Measurements from ENCODE around the gene ANKH. TPM values are rescaled to one million over a fixed set of nuclear protein-coding genes. Genes with fewer than 3 reads are reported as not detected.

ANKH gene
- total RNA-seq, 1 donor from 2014 or later: 233 TPM

DNA sequence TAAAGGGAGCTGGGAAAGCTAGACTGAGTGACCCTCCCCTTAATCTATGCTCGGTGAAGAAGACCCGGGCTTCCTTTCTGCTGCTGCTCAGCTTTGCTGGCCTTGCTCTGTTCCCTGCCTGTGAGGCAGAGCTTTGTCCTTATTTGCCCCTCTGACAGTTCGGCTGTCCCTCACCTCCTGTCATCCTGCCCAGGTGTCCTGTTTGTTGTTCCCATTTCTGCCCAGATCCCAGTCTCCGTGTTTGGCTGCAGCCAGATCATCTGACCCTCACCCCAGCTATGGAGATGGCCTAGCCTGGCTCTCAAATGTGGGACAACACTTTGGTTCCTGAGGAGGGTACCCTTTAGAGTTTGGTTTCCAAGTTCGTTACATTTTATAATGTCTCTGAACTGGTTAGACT is 186.8 kb downstream of the ANKH start:
- DNase-seq (ENCODE audit: low spot score): no peak
- intact Hi-C loops (cut with DNase I): no loop called here

DNA sequence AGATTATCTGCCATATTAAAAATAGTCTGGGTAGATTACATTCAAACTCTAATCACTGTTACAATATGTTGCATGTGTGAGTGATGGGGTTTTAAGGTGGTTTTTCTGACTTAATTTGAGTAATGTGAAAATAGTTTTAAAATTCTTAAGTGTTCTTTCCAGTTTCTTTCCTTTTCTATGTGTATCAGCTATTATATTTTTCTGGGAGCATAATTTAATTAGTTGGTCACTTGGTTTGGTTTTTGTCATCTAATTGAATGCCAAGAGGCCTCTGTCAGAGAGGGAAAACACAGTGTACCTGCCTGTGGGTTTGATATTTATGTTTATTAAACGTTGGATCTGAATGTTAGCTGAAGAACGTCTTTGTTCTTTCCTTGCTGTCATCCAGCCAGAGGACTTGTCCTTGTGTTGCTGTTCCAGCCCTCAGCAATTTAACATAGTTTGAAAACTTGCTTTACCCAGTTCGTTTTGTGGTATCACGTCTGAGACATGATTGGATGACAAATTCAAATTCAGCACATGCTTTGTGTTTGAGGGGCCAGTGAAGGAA is 187.6 kb downstream of the ANKH start:
- no peak for DNase-seq (ENCODE audit: low spot score)
- intact Hi-C loops (cut with DNase I): no loop called here

DNA sequence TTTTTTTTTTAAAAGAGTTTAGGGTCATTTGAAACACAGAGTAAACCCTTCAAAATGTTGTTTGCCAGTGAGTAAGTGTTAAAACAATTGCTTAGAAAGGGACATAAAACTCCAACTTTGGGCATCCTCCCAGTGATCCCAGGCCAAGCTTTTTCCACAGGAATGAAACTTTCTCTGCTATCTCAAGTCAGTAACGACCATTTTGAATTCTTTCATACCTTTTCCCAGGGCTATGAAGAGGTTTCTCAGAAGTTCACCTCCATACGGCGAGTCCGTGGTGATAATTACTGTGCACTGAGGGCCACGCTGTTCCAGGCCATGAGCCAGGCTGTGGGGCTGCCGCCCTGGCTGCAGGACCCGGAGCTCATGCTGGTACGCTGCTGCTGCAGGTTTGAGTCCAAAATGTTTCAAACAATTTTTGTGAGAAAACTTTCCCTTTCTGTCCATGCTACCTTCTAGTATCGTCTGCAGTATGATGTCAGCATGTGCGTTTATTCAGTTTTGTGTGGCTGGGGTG is 190.3 kb downstream of the ANKH start:
- DNase-seq (ENCODE audit: low spot score): no peak
- intact Hi-C loops (cut with DNase I): no loop called here

DNA sequence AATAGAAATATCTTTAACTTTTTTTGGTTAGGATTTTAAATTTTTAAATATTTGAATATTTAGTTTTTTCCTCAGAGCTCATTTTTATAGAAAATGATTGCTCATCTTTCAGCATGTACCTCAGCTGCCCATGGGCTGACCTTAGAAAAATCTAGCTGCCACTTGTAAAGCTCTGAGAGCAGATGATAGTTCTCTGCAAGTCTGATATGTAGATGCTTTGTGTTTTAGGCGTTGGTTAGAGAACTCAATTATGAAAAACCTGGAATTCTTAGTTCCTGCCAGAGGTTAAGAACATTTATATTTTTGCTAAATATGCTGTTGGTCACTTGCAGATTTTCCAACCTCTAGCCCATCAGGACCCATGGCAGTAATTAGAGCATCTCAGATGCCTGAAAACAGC is 192.0 kb downstream of the ANKH start:
- intact Hi-C loops (cut with DNase I): no loop called here

DNA sequence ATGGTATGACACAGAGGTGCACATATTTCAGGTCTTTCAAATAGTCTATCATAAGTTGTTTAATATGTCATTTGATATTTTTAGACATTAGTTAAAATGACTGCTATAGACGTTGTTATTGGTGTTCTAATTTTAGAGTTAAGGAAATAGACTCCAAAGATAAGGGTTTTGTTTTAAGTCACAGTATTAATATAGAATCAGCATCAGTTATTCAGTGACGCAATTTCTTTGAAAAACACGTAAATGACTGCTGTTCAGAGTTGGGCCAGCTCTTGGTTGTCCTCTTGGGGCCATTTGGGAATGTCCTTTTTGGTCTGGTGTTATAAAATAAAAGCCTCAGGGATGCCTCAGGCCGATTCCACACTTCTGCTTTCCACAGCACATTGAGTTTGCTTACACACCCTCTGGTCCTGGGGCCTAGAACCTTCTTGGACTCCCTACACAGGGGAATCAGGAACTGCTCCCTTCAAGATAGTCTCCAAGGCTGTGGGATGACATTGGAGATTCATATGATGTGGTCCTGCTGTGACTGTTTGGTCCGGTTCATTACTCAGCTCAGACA is 192.7 kb downstream of the ANKH start:
- DNase-seq (ENCODE audit: low spot score): no peak
- intact Hi-C loops (cut with DNase I): no loop called here

More for the DNA sequence above, 192.0 kb downstream of the ANKH start:
- no peak for DNase-seq (ENCODE audit: low spot score)

DNA sequence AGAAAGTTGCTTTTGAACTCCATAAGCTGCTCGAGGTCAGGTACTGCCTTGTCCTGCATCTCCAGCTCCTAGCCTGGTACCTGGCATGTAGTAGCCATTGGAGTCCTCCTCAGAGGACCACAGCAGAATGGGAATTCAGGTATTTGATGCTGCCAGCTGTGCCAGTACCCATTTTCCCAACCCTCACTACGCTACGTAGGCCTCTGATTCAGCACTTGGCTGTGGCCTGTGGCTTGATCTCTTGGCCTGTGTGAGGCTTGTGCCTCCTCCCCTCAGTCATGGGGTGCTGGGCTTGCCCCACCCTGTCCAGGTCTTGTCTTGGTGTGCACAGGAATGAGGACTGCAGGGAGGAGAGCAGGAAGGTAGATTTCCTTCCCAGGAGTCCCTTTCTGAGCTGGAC is 195.3 kb downstream of the ANKH start:
- DNase-seq (ENCODE audit: low spot score): no peak
- intact Hi-C loops (cut with DNase I): no loop called here

DNA sequence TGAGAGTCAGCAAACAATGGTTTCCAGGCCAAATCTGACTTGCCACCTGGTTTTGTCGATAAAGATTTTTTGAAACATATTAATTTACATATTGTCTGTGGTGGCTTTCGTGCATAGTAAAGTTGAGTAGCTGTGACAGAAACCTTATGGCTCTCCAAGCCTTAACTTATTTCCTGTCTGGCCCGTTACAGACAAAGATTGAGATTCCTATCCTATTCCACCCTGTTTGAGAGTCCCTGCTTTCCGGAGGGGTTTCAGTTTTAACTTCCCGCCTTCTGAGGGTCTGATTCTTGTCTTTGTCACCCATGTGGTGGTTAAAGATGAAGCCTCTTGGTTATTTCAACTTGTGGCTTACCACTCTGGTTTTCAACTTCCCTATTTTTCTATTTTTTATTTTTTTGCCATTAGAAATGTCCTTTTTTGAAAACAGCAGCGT is 195.7 kb downstream of the ANKH start:
- DNase-seq (ENCODE audit: low spot score): no peak
- intact Hi-C loops (cut with DNase I): no loop called here

DNA sequence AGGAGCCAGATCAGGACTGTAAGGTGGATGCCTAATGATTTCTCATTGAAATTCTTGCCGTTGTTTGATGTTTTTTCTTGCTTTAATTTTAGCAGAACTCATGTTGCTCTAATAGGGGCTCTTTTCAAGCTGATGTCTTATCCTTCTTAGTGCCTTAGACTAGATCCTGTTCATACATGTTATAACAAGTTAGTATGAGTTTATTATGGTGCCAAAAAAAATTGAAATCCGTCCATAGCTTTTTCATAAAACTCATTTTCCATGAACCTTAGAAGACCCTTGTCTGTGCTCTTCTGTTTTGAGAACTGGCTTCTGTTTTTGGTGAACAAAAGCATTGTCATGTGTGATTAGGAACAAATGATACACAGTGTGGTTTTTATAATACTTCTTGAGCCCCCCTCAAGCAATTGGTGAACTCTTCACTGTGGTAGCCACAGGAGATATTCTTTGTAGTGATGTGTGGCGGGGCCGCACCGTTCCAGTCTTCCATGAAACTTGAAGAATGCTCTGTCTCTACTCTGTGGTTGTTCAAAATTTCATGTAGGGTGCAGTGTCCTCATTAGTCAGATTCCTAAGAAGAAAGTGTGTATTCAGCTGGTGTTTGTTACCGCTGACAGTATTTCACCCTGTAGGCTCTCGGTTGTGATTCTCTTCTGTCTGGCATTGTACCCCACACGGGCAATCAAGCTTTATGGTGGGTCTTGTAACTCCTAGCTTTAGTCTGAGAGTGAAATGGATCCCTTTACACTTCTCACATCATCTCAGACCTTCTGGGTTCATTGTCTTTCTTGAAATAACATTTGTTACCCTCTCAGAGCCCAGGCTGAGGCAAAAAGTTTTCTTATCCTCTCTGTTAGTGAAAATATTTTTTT is 196.4 kb downstream of the ANKH start:
- no peak for DNase-seq (ENCODE audit: low spot score)
- intact Hi-C loops (cut with DNase I): no loop called here

DNA sequence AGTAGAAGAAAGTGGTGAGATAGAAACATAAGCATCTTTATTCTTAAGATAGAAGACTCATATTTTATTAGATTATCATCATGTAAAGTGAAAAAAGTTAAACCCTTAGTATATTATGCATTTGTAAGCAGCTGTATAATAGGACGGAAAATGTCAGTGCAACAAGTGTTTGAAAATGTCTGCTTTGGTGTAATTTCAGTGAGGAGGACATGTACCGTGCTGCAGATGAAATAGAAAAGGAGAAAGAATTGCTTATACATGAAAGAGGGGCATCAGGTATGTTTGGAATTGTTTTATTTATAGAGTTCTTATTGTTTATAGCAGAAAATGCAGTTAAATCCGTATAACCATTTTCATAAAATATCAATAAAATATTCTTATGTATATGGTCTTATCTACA is 198.1 kb downstream of the ANKH start:
- no peak for DNase-seq (ENCODE audit: low spot score)
- intact Hi-C loops (cut with DNase I): no loop called here

DNA sequence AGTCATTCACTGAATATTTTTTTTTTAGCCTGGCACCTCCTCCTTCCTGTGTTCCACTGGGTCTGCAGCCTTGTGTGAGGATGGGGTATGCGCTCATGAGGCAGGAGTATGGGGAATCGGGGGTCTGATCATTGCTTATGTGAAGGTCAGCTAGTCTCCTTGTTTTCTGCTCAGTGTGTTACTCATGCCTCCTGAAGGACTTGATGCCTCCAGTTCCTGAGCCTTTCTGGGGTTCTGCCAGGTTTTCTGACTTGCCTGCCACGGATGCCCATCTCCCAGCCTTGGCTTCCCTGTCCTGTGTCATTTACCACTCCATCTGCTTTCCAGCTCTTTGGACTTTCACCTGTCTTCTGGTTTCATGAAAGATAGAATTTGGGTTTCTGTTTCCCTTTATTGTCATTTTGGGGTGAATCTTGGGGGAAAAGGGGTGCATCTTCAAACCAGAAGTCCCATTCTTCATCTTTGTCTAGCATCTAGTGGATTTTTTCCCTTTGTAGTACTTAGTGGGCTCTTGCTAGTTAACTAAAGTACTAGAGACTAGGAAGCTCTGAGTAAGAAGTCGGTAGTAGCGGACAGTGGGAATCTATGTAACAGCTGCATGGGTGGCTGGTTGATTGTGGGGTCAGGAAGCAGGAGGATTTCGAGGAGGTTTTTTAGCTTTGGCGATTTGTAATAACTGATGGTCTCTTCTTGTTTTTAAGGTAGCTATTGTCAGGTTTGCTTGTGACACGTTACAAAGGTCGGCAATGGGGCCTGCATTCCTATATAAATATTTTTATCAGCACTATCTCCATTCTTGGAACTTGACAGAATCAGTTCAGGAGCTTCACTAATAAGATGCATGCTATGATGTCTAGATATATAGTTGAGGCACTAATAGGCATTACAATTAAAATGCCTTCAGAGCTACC is 198.8 kb downstream of the ANKH start:
- no peak for DNase-seq (ENCODE audit: low spot score)
- intact Hi-C loops (cut with DNase I): no loop called here

DNA sequence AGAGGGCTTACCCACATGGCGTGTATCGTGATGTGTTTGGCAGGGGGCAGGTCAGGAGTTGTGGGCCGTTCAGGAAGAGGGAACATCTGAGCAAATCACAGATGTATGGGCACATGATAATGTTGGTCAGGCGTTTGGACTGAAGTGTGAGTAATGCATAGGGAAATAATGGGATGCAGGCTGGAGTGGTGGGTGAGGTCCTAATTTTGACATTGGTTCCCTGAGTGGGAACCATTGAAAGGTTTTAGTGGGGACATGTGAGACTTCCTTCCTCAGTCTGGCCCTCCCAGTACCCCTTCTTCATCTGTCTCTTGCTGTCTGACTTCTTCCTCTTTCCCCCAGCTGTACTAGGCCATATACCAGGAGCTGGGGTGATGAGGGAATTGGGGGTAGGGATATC is 199.5 kb downstream of the ANKH start:
- DNase-seq (ENCODE audit: low spot score): no peak
- intact Hi-C loops (cut with DNase I): no loop called here

DNA sequence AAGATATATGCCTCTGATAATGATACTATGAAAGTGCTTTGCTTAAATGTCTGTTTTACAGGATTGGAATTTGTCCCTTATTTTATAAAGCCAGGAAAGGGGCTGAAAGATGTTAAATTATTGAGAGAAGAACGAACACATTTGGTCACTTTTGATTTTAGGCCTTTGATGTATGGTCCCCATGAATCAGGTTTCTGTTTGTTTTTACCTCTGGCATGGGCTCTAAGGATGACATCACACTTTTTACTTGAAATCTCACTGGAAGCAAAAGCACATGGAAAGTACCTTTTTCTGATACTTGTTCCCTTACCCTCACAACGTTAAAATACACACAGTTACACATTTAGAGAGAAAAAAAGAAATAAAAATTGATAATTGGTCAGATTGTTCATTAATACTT is 200.2 kb downstream of the ANKH start:
- no peak for DNase-seq (ENCODE audit: low spot score)
- intact Hi-C loops (cut with DNase I): no loop called here

DNA sequence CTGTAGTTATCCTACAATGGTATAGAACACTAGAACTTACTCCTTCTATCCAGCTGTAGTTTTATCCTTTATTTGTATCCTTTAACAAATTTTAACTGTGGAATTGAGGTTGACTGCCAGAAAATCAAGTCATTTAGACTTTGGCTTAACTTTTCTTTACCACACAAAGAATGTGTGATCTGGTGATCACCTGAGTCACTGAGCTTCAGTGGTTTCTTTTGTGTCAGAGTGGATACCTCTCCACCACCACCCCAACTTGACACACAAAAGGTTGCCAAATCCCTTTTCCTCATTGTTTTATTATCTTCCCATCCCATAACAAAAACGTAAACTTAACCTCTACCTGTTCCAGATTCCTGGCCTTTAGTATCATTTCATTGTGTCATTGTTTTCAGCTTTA is 201.6 kb downstream of the ANKH start:
- no peak for DNase-seq (ENCODE audit: low spot score)
- intact Hi-C loops (cut with DNase I): no loop called here

DNA sequence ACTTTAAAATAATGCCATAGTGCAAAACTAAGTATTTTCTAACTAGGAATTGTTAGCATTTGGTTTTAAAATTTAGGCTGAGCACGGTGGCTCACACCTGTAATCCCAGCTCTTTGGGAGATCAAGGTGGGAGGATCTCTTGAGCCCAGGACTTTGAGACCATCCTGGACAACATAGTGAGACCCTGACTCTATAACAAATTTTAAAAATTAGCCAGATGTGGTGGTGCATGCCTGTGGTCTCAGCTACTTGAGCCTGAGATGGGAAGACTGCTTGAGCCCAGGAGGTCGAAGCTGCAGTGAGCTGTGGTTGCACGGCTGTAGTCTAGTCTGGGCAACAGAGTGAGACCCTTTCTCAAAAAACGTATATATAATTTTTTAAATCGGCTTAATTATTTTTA is 202.2 kb downstream of the ANKH start:
- no peak for DNase-seq (ENCODE audit: low spot score)
- intact Hi-C loops (cut with DNase I): no loop called here

DNA sequence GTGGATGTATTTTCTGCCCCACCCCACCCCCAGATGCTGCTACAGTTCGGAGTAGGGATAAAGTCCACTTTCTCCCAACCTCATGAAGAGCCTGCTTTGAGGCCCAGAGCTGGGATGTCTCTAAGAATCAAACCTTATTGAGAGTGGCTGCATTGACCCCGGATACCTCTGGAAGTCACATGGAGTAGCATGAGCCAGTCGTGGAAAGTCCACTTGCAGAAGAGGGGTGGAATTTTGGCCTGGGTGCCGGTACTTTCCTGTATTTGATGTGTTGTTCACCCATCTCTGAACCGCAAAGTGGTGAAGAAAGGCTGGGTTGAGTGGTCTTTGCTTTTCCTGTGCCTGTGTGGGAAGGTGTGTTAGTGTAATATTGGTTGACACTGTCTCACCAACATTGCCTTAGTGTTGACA is 203.4 kb downstream of the ANKH start:
- intact Hi-C loops (cut with DNase I): no loop called here
- no peak for DNase-seq (ENCODE audit: low spot score)

DNA sequence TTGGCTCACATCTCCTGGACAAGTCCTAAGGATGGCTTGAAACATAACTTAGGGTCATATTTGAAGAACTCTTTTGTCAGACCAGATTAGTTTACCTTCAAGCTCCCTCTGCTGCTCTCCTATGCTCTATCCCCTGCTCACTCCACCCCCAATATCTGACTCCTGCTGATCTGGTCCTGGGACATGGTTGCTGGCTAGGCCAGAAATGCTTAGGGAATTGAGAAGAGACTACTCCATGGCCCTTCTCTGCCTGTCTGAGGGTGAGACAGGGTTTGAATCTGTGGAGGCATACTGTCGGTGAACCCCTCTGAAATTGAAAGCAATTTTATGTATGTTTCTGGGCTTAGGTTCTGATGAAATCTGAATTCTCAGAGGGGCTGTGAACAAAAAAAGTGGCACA is 203.8 kb downstream of the ANKH start:
- intact Hi-C loops (cut with DNase I): no loop called here
- DNase-seq (ENCODE audit: low spot score): no peak

DNA sequence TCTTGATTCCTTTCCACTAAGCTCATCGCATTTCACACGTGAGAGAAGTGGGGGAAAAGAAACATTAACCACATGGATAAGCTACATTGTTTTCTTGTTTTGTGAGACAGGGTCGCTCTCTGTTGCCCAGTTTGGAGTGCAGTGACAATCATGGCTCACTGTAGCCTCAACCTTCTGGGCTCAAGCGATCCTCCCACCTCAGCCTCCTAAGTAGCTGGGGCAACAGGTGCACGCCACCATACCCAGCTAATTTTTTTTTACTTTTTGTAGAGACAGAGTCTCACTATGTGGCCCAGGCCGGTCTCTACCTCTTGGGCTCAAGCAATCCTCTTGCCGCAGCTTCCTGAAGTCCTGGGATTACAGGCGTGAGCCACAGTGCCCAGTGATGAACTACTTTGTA is 204.3 kb downstream of the ANKH start:
- DNase-seq (ENCODE audit: low spot score): no peak
- intact Hi-C loops (cut with DNase I): no loop called here

DNA sequence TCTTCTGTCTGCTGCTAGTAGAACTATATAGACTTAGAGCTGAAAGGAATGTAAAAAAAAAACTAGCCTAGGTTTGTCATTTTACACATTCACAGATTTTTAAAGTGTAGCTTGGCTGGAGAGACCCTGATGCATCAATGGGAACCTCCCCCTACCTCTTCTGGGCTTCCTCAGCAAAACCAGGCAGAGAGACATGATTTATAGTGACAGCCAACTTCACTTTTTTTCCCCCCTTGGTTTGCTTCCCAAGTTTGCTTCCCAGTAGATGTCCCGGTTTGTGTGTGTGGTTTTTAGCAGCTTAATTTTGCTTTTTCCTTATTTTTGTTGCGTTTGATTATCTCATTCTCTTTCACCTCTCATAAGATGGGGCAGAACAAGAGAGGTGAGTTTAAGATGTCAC is 205.2 kb downstream of the ANKH start:
- intact Hi-C loops (cut with DNase I): no loop called here
- no peak for DNase-seq (ENCODE audit: low spot score)

DNA sequence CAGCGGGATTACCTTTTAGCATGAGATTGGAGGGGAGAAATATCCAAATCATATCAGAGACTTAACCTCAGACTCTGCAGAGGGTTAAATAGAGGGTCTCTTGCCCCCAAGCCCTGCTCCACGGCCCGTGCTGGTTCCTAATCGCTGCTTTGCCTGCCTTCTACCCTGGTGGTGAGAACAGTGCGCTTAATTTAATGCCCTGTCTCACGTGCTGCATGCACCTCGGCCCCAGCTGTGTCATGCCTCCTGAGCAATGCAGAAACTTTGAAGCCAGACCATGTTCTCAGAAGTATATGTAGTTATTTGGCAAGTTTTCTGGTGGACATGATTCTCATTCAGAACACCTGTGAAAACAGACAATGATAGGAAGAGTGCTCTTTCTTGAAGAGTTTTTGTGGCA is 205.6 kb downstream of the ANKH start:
- intact Hi-C loops (cut with DNase I): no loop called here
- no peak for DNase-seq (ENCODE audit: low spot score)
